Loucy (cell line): ENCODE measurements around the gene ARL16.

Experiments used
- CTCF ChIP-seq: fragments of 200-600 bp; sonication (generic); conservative IDR thresholded peaks from 2 replicates; pipeline ENCODE4 v1.5.1; 2014; ENCODE audit warnings: mild to moderate bottlenecking, antibody characterized with exemption, low read length
- EZH2phosphoT487 ChIP-seq: fragments of 200-600 bp; IDR thresholded peaks from 2 replicates; pipeline ENCODE4 v1.6.1; 2018; ENCODE audit warnings: antibody characterized with exemption, mild to moderate bottlenecking, moderate library complexity, borderline replicate concordance

GRCh38 chr17:81719410-81720266, 36.0 kb upstream of the ARL16 start:
- TF ChIP-seq CTCF (no peak), EZH2phosphoT487 (no peak)
